ENCODE results near the gene NR1H3. TPM values are rescaled to one million over a fixed set of nuclear protein-coding genes. Genes with fewer than 3 reads are reported as not detected.

Gene NR1H3
- total and polyA plus RNA-seq, 10 of the 15 experiments (the other 5 are each of a cell fraction or from before 2014, with no cell fraction given) = 2.6 to 8.9 (median 4.5) TPM

DNA sequence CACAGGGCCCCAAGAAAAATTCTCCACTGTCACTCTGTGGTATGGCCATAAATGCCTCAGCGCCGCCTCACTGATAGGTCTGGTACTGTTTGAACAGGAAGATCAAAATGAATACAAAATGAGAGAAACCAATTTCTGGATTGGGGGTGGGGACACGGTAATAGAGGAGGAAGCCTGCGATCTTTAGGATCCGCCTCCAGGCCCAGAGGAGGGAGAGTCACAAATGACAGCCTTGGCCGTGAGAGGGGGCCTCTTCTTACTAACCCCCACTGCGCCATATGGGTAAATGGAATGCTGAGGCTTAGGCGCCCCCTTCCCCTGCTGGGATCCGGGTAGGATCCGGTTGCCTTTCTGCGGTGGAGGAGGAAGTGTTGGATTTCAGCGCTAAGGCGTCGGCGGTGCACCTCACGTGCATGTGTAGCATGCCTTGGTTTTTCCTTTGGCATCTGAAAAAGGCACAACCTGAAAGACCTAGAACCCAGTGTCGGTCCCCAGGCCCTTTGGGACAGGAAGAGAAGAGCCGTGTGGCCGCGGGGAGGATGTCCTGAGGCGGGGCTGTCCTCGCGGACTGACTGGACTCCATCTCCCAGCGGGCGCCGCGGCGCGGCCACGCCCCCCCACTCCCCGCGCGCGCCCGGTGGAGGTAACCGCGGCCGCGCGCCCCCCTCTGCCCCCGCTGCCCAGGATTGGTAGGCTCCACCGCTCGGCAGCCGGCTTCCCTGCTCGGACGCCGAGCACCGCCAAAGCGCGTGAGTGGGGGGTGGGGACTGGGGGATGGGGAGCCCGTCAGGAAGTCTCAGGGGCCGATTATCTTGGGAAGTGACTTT lies 11.4 kb downstream of the NR1H3 start (continued):
- TF ChIP-seq, protein P1, sequence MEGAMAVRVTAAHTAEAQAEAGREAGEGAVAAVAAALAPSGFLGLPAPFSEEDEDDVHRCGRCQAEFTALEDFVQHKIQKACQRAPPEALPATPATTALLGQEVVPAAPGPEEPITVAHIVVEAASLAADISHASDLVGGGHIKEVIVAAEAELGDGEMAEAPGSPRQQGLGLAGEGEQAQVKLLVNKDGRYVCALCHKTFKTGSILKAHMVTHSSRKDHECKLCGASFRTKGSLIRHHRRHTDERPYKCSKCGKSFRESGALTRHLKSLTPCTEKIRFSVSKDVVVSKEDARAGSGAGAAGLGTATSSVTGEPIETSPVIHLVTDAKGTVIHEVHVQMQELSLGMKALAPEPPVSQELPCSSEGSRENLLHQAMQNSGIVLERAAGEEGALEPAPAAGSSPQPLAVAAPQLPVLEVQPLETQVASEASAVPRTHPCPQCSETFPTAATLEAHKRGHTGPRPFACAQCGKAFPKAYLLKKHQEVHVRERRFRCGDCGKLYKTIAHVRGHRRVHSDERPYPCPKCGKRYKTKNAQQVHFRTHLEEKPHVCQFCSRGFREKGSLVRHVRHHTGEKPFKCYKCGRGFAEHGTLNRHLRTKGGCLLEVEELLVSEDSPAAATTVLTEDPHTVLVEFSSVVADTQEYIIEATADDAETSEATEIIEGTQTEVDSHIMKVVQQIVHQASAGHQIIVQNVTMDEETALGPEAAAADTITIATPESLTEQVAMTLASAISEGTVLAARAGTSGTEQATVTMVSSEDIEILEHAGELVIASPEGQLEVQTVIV (IDR thresholded peaks at IDR 0.05; ENCODE audit: borderline replicate concordance, partially characterized antibody) = peak; percentile 22
- TF ChIP-seq NRF1 (conservative IDR thresholded peaks at IDR 0.05; ENCODE audit: low read depth, low read length) (no peak), ZNF207 (IDR thresholded peaks at IDR 0.05; ENCODE audit: borderline replicate concordance) (peak; percentile 19; the same call in 1 of the 2 replicates), JUND (IDR thresholded peaks at IDR 0.05; ENCODE audit: low read depth, low read length) (peak; percentile 83; the same call in 1 of the 2 replicates), ATF7 (IDR thresholded peaks at IDR 0.05; ENCODE audit: low read depth) (peak; percentile 93), TCF12 (IDR thresholded peaks at IDR 0.05; ENCODE audit: low read depth, low read length) (no peak), HDAC6 (IDR thresholded peaks at IDR 0.05; ENCODE audit: unreplicated experiment) (peak; percentile 6), POU2F2 (IDR thresholded peaks at IDR 0.05; ENCODE audit: borderline replicate concordance, low read depth, low read length) (no peak), EED (IDR thresholded peaks at IDR 0.05; ENCODE audit: low read depth) (no peak), TCF3 (IDR thresholded peaks at IDR 0.05; ENCODE audit: borderline replicate concordance, insufficient read depth, low read depth, low read length) (no peak), CHD2 (IDR thresholded peaks at IDR 0.05; ENCODE audit: borderline replicate concordance, low read depth, low read length) (peak; percentile 57; the same call in 1 of the 2 replicates), IKZF1 (conservative IDR thresholded peaks at IDR 0.05) (peak; percentile 73; the same call in 1 of the 2 replicates), NFIC (IDR thresholded peaks at IDR 0.05; ENCODE audit: low read depth, low read length) (no peak), RBBP5 (conservative IDR thresholded peaks at IDR 0.05) (no peak)
- TF ChIP-seq, protein P2, sequence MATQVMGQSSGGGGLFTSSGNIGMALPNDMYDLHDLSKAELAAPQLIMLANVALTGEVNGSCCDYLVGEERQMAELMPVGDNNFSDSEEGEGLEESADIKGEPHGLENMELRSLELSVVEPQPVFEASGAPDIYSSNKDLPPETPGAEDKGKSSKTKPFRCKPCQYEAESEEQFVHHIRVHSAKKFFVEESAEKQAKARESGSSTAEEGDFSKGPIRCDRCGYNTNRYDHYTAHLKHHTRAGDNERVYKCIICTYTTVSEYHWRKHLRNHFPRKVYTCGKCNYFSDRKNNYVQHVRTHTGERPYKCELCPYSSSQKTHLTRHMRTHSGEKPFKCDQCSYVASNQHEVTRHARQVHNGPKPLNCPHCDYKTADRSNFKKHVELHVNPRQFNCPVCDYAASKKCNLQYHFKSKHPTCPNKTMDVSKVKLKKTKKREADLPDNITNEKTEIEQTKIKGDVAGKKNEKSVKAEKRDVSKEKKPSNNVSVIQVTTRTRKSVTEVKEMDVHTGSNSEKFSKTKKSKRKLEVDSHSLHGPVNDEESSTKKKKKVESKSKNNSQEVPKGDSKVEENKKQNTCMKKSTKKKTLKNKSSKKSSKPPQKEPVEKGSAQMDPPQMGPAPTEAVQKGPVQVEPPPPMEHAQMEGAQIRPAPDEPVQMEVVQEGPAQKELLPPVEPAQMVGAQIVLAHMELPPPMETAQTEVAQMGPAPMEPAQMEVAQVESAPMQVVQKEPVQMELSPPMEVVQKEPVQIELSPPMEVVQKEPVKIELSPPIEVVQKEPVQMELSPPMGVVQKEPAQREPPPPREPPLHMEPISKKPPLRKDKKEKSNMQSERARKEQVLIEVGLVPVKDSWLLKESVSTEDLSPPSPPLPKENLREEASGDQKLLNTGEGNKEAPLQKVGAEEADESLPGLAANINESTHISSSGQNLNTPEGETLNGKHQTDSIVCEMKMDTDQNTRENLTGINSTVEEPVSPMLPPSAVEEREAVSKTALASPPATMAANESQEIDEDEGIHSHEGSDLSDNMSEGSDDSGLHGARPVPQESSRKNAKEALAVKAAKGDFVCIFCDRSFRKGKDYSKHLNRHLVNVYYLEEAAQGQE (IDR thresholded peaks at IDR 0.05; ENCODE audit: low read depth, low read length) = no peak
- TF ChIP-seq, protein P3, sequence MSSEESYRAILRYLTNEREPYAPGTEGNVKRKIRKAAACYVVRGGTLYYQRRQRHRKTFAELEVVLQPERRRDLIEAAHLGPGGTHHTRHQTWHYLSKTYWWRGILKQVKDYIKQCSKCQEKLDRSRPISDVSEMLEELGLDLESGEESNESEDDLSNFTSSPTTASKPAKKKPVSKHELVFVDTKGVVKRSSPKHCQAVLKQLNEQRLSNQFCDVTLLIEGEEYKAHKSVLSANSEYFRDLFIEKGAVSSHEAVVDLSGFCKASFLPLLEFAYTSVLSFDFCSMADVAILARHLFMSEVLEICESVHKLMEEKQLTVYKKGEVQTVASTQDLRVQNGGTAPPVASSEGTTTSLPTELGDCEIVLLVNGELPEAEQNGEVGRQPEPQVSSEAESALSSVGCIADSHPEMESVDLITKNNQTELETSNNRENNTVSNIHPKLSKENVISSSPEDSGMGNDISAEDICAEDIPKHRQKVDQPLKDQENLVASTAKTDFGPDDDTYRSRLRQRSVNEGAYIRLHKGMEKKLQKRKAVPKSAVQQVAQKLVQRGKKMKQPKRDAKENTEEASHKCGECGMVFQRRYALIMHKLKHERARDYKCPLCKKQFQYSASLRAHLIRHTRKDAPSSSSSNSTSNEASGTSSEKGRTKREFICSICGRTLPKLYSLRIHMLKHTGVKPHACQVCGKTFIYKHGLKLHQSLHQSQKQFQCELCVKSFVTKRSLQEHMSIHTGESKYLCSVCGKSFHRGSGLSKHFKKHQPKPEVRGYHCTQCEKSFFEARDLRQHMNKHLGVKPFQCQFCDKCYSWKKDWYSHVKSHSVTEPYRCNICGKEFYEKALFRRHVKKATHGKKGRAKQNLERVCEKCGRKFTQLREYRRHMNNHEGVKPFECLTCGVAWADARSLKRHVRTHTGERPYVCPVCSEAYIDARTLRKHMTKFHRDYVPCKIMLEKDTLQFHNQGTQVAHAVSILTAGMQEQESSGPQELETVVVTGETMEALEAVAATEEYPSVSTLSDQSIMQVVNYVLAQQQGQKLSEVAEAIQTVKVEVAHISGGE (CRISPR knock-in tag; IDR thresholded peaks at IDR 0.05) = no peak
- TF ChIP-seq, protein P4, sequence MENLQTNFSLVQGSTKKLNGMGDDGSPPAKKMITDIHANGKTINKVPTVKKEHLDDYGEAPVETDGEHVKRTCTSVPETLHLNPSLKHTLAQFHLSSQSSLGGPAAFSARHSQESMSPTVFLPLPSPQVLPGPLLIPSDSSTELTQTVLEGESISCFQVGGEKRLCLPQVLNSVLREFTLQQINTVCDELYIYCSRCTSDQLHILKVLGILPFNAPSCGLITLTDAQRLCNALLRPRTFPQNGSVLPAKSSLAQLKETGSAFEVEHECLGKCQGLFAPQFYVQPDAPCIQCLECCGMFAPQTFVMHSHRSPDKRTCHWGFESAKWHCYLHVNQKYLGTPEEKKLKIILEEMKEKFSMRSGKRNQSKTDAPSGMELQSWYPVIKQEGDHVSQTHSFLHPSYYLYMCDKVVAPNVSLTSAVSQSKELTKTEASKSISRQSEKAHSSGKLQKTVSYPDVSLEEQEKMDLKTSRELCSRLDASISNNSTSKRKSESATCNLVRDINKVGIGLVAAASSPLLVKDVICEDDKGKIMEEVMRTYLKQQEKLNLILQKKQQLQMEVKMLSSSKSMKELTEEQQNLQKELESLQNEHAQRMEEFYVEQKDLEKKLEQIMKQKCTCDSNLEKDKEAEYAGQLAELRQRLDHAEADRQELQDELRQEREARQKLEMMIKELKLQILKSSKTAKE (IDR thresholded peaks at IDR 0.05; ENCODE audit: low read depth, poor library complexity, severe bottlenecking) = no peak

All from GM12878 (cell line).